Measurements from ENCODE around the gene ZNF469.

DNA sequence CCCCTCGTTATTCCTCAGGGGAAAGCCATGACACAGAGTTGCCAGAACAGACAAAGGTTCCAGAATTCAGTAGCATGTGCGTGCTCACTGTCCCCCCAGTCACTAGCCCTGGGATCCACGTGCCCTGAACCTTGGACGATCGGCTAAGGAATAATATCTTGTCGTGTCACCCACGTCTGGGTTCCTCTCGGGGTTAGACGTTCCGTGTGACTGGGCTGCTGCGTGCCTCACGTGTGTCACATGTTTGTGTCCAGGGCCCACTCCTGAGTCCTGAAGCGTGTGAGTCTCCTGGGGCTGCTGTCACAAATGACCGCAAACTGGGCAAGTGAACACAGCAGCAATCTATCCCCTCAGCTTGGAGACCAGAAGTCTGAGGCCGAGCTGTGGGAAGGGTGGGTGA, 12.4 kb upstream of the ZNF469 start:
- TF ChIP-seq, protein P1, sequence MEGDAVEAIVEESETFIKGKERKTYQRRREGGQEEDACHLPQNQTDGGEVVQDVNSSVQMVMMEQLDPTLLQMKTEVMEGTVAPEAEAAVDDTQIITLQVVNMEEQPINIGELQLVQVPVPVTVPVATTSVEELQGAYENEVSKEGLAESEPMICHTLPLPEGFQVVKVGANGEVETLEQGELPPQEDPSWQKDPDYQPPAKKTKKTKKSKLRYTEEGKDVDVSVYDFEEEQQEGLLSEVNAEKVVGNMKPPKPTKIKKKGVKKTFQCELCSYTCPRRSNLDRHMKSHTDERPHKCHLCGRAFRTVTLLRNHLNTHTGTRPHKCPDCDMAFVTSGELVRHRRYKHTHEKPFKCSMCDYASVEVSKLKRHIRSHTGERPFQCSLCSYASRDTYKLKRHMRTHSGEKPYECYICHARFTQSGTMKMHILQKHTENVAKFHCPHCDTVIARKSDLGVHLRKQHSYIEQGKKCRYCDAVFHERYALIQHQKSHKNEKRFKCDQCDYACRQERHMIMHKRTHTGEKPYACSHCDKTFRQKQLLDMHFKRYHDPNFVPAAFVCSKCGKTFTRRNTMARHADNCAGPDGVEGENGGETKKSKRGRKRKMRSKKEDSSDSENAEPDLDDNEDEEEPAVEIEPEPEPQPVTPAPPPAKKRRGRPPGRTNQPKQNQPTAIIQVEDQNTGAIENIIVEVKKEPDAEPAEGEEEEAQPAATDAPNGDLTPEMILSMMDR (IDR thresholded peaks at IDR 0.05): no peak
- TF ChIP-seq POLR2A (IDR thresholded peaks at IDR 0.05) (no peak), EP300 (IDR thresholded peaks at IDR 0.05) (no peak)
